ENCODE data around the gene LHPP.
A peak's percentile ranks its signal among the peaks of the same experiment; 100 is the strongest.
"Not testable (repeated sequence)": the region's sequence is repeated elsewhere in the genome, so short reads cannot be mapped to it uniquely, and the experiment has no call there.

LHPP gene

DNA sequence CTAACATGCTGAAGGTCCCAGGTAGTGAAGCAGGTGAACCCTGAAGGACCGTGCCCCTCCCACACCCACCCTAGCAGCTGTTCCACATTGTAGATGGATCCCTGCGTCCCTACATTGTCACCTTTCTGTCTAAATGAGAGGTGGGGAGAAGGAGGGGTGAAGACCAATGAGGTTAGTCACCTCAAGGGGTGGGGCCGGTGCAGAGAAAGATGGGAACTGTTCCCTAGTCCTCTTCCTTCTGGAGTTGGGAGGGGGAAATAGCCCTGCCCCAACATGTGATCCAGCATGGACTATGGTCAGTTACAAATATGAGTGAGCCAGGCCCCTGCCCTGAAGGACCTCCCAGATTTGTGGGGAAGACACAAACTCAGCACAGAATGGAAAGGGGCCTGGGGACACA, 124.5 kb downstream of the LHPP start:
- H3K4me3 ChIP-seq (ENCODE audit: low read depth, low read length) = no peak overlapping the region
- H3K27ac ChIP-seq = no peak overlapping the region
- H3K36me3 ChIP-seq (replicated peaks) = no peaks in the 10 kb centered on the region
- no peak for DNase-seq
- no peak for TF ChIP-seq CTCF (IDR thresholded peaks at IDR 0.05; ENCODE audit: low read depth, low read length, missing control alignments)
- in situ Hi-C loops (cut with HindIII; ENCODE audit: low pct_ligation_motif_present, low sequenced_read_pairs) = no loop called here
- H3K27me3 ChIP-seq (replicated peaks) = peaks cover 6% of the 10 kb centered on the region

GRCh38 chr10:124587811-124588211, 126.2 kb downstream of the LHPP start:
- in situ Hi-C loops (cut with HindIII; ENCODE audit: low pct_ligation_motif_present, low sequenced_read_pairs) = no loop called here
- no peak for DNase-seq

DNA sequence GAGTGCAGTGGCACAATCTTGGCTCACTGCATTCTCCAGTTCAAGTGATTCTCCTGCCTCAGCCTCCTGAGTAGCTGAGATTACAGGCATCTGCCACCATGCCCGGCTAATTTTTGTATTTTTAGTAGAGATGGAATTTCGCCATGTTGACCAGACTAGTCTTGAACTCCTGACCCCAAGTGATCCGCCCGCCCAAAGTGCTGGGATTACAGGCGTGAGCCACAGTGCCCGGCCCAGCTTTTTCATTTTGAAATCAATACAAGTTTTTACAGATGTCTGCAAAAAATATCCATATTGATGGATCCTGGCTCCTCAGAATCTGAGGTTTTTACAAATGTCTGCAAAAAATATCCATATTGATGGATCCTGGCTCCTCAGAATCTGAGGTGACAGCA, 126.7 kb downstream of the LHPP start:
- H3K27me3 ChIP-seq (replicated peaks); H3K4me3 ChIP-seq (ENCODE audit: low read depth, low read length); H3K27ac ChIP-seq; DNase-seq; H3K36me3 ChIP-seq (replicated peaks); in situ Hi-C loops (cut with HindIII; ENCODE audit: low pct_ligation_motif_present, low sequenced_read_pairs): not testable (repeated sequence)

More at GRCh38 chr10:124587811-124588211, 126.2 kb downstream of the LHPP start:
- Histone ChIP-seq H3K27me3 (replicated peaks) (peaks cover 6% of the 10 kb centered on the region), H3K27ac (no peak overlapping the region), H3K36me3 (replicated peaks) (no peaks in the 10 kb centered on the region), H3K4me3 (ENCODE audit: low read depth, low read length) (no peak overlapping the region)
- TF ChIP-seq CTCF (IDR thresholded peaks at IDR 0.05; ENCODE audit: low read depth, low read length, missing control alignments) = no peak

- Histone ChIP-seq H3K4me3 (ENCODE audit: low read depth, low read length) (no peak overlapping the region), H3K36me3 (replicated peaks) (no peaks in the 10 kb centered on the region), H3K27ac (no peak overlapping the region), H3K27me3 (replicated peaks) (peaks cover 6% of the 10 kb centered on the region)
- DNase-seq = no peak
- TF ChIP-seq CTCF (IDR thresholded peaks at IDR 0.05; ENCODE audit: low read depth, low read length, missing control alignments) = no peak
- in situ Hi-C loops (cut with HindIII; ENCODE audit: low pct_ligation_motif_present, low sequenced_read_pairs) = no loop called here
Observed at GRCh38 chr10:124588736-124589490, 127.3 kb downstream of the LHPP start.

DNA sequence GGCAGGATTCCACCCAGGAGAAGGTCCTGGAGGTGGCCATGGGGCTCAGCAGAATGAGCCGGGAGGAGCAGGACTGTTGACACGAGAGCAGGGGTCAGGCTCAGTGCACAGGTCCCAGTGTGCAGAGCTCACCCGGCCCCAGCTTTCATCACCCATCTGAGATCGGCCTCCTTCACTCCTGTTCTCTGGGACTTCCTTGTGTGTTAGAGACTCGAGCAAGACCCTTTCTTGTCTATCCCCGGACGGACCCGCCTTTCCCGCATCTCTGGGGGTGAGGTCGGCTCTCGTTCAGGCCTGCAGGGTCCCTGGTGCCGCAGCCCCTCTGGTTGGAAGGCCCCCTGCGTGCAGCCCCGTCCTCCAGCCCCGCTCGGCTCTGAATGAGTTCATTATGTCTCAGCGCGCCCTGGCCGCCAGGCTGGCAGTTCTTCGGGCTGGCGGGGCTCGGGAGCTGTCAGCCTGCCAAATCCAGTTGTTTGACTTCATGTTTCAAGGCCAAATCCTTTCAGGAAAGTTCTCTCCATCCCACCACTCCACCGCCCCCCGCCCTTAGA, 127.9 kb downstream of the LHPP start:
- in situ Hi-C loops (cut with HindIII; ENCODE audit: low pct_ligation_motif_present, low sequenced_read_pairs) = no loop called here
- no peak for DNase-seq
- Histone ChIP-seq H3K4me3 (ENCODE audit: low read depth, low read length) (peak overlapping the region; percentile 3), H3K27me3 (replicated peaks) (peaks cover 6% of the 10 kb centered on the region), H3K36me3 (replicated peaks) (no peaks in the 10 kb centered on the region), H3K27ac (no peak overlapping the region)
- TF ChIP-seq CTCF (IDR thresholded peaks at IDR 0.05; ENCODE audit: low read depth, low read length, missing control alignments) = no peak

DNA sequence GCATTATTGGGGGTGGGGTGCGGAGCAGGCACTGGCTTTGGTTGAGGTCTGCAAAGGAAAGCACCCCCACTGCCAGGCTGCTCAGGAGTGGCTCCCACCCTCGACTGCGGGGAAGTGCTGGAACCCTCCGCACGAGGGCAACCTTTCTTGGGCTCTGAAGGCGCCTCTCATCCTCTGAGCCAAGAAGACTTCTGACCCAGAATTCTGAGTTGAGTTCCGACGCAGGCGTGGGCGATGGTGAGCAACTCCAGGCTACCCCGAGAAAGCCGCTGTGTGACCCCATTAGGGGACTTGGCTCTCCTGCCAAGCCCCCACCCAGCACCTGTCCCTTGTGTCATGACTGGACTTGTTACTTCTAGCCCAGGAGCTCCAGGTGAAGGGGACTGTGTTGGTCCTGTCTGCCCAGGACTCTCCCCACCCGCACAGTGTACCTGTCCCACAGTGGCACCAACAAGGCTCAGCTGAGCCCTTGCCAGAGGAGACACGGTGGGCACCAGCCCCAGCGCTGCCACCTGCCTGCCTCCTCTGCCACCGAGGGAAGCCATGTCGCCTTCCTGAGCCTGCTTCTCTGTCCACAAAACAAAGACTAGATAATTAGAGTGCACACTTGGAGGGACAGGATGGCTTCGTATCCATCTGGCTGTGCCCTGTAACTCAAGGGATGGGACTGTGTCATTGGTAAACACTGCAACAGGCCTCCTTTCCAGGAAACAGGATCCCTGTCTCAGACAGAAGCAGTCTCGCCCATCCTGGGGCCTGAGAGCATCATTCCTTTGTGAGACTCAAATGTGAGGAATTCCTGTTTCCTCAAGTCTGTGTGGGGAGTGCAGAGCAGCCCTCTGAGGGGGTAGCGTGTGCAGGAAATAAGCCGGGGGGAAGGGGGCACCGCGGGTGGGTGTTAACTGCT, 128.8 kb downstream of the LHPP start:
- no peak overlapping the region for H3K27ac ChIP-seq
- TF ChIP-seq CTCF (IDR thresholded peaks at IDR 0.05; ENCODE audit: low read depth, low read length, missing control alignments) = peak; percentile 54
- H3K4me3 ChIP-seq (ENCODE audit: low read depth, low read length) = no peak overlapping the region
- DNase-seq = no peak
- in situ Hi-C loops (cut with HindIII; ENCODE audit: low pct_ligation_motif_present, low sequenced_read_pairs) = no loop called here
- H3K27me3 ChIP-seq (replicated peaks) = peaks cover 6% of the 10 kb centered on the region
- no peaks in the 10 kb centered on the region for H3K36me3 ChIP-seq (replicated peaks)
